ENCODE measurements around the gene CTNNA1.
A peak's percentile ranks its signal among the peaks of the same experiment; 100 is the strongest.

Gene CTNNA1

DNA sequence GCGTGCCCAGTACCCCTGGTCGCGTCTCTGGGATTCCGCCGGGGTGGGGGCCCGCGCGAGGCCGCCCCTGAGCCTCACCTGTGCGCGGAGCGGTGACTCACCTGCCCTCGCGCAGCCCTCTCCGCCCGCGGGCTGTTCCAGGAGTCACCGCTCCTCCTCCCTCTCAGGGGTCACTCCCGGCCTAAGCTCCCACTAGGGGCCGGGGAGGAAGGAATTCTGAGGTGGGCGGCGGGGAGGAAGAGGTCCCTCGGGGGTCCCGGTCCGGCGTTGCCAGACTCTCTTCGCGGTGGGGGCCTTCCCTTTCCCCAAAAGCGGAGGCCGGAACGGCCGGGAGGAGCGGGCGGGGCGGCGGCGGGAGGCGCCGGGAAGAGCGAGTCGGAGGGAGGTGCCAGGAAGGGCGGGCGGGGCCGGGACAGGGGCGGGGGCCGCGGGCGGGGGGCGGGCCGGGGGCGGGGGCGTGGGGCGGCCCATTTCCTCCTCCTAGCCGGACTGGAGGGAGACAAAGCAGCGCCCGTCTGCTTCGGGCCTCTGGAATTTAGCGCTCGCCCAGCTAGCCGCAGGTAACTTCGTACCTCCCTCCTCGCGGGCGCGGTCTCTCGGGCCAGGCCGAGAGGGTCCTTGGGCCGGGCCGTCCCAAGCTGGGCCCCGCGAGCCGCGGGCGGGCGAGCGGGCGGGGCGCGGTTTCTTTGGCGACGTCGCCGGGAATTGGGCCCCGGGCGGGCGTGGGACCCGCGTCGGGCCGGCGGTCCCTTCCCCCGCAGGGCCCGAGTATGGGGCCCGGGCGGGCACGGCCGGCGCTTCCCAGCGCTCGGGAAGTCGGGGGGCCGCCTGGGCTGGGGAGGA lies at the start of gene CTNNA1 (continued):
- TF ChIP-seq HIC1 (tag by site-specific recombination; IDR thresholded peaks at IDR 0.05) (peak; percentile 84), ZIC2 (tag by site-specific recombination; IDR thresholded peaks at IDR 0.05) (peak; percentile 83), SP3 (tag by site-specific recombination; IDR thresholded peaks at IDR 0.05) (peak; percentile 89), ZNF146 (tag by site-specific recombination; IDR thresholded peaks at IDR 0.05) (no peak), ZNF398 (tag by site-specific recombination; IDR thresholded peaks at IDR 0.05) (peak; percentile 74; the same call in 1 of the 2 replicates), ZNF530 (tag by site-specific recombination; IDR thresholded peaks at IDR 0.05; ENCODE audit: low read depth) (no peak), BCL11A (tag by site-specific recombination; IDR thresholded peaks at IDR 0.05; ENCODE audit: low read depth) (peak; percentile 80; the same call in 1 of the 2 replicates), KLF10 (tag by site-specific recombination; IDR thresholded peaks at IDR 0.05) (0 out of 2 replicates have a peak, but pooled peaks have one; percentile 57), ZNF843 (tag by site-specific recombination; IDR thresholded peaks at IDR 0.05) (0 out of 2 replicates have a peak, but pooled peaks have one; percentile 17), ZNF366 (tag by site-specific recombination; conservative IDR thresholded peaks at IDR 0.05) (0 out of 2 replicates have a peak, but pooled peaks have one; percentile 48), RBAK (tag by site-specific recombination; IDR thresholded peaks at IDR 0.05) (no peak), ZFP41 (tag by site-specific recombination; IDR thresholded peaks at IDR 0.05; ENCODE audit: borderline replicate concordance) (0 out of 2 replicates have a peak, but pooled peaks have one; percentile 53), KLF16 (tag by site-specific recombination; IDR thresholded peaks at IDR 0.05) (peak; percentile 95), ZNF335 (tag by site-specific recombination; conservative IDR thresholded peaks at IDR 0.05) (peak; percentile 84), ZXDB (tag by site-specific recombination; IDR thresholded peaks at IDR 0.05) (peak; percentile 87), ZFP3 (tag by site-specific recombination; IDR thresholded peaks at IDR 0.05; ENCODE audit: low read depth) (no peak), ZNF433 (tag by site-specific recombination; IDR thresholded peaks at IDR 0.05; ENCODE audit: low read depth) (no peak), ZSCAN4 (tag by site-specific recombination; IDR thresholded peaks at IDR 0.05) (0 out of 2 replicates have a peak, but pooled peaks have one; percentile 9), ZNF514 (tag by site-specific recombination; IDR thresholded peaks at IDR 0.05) (no peak), ZFP69B (tag by site-specific recombination; IDR thresholded peaks at IDR 0.05) (peak; percentile 55; the same call in 1 of the 2 replicates), ZNF677 (tag by site-specific recombination; IDR thresholded peaks at IDR 0.05) (no peak), ZNF670 (tag by site-specific recombination; IDR thresholded peaks at IDR 0.05; ENCODE audit: low read depth) (no peak), ZEB2 (tag by site-specific recombination; IDR thresholded peaks at IDR 0.05) (peak; percentile 98)
- TF ChIP-seq, protein P1, sequence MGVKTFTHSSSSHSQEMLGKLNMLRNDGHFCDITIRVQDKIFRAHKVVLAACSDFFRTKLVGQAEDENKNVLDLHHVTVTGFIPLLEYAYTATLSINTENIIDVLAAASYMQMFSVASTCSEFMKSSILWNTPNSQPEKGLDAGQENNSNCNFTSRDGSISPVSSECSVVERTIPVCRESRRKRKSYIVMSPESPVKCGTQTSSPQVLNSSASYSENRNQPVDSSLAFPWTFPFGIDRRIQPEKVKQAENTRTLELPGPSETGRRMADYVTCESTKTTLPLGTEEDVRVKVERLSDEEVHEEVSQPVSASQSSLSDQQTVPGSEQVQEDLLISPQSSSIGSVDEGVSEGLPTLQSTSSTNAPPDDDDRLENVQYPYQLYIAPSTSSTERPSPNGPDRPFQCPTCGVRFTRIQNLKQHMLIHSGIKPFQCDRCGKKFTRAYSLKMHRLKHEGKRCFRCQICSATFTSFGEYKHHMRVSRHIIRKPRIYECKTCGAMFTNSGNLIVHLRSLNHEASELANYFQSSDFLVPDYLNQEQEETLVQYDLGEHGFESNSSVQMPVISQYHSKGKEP (tag by site-specific recombination; IDR thresholded peaks at IDR 0.05) = 0 out of 2 replicates have a peak, but pooled peaks have one; percentile 1
- TF ChIP-seq, protein P2, sequence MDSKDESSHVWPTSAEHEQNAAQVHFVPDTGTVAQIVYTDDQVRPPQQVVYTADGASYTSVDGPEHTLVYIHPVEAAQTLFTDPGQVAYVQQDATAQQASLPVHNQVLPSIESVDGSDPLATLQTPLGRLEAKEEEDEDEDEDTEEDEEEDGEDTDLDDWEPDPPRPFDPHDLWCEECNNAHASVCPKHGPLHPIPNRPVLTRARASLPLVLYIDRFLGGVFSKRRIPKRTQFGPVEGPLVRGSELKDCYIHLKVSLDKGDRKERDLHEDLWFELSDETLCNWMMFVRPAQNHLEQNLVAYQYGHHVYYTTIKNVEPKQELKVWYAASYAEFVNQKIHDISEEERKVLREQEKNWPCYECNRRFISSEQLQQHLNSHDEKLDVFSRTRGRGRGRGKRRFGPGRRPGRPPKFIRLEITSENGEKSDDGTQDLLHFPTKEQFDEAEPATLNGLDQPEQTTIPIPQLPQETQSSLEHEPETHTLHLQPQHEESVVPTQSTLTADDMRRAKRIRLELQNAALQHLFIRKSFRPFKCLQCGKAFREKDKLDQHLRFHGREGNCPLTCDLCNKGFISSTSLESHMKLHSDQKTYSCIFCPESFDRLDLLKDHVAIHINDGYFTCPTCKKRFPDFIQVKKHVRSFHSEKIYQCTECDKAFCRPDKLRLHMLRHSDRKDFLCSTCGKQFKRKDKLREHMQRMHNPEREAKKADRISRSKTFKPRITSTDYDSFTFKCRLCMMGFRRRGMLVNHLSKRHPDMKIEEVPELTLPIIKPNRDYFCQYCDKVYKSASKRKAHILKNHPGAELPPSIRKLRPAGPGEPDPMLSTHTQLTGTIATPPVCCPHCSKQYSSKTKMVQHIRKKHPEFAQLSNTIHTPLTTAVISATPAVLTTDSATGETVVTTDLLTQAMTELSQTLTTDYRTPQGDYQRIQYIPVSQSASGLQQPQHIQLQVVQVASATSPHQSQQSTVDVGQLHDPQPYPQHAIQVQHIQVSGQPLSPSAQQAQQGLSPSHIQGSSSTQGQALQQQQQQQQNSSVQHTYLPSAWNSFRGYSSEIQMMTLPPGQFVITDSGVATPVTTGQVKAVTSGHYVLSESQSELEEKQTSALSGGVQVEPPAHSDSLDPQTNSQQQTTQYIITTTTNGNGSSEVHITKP (tag by site-specific recombination; IDR thresholded peaks at IDR 0.05) = peak; percentile 60

Data from HEK293 (cell line).